Psoas muscle (tissue), 8 donors: ENCODE results near the gene SYK. TPM values are rescaled to one million over a fixed set of nuclear protein-coding genes. Genes with fewer than 3 reads are reported as not detected.

ENCODE experiments used
- ATAC-seq, 4 donors: fragments of 200-7000 bp; cut with Tn5 transposase; one replicate each; pipeline ENCODE4 v1.9.1; 2020; ENCODE audit warnings: moderate library complexity in 3 of 4, mild to moderate bottlenecking in 2 of 4
- DNase-seq, 2 donors: peaks; one replicate each; pipeline ENCODE4 v3.0.0-alpha.2; 2020
- H3K27ac ChIP-seq: fragments of 200-600 bp; one replicate; pipeline ENCODE4 v1.8.0; 2022
- H3K27me3 ChIP-seq, 3 donors: fragments of 200-600 bp in 1 of 3; one replicate each; pipeline versions ENCODE4 v1.6.1 to v1.8.0; 2013 to 2022; ENCODE audit warnings: low read length in 2 of 3, mild to moderate bottlenecking in 2 of 3, moderate library complexity in 1 of 3; ENCODE audit not compliant: insufficient read depth in 3 of 3
- H3K36me3 ChIP-seq, 2 donors: fragments of 200-600 bp in 1 of 2; one replicate each; pipeline versions ENCODE4 v1.6.1 to v1.8.0; 2013 to 2022; ENCODE audit warnings: low read depth in 1 of 2, mild to moderate bottlenecking in 1 of 2, moderate library complexity in 1 of 2; ENCODE audit not compliant: insufficient read depth in 1 of 2
- H3K4me1 ChIP-seq: fragments of 200-600 bp; one replicate; pipeline ENCODE4 v1.8.0; 2022
- H3K4me3 ChIP-seq: fragments of 200-600 bp; one replicate; pipeline ENCODE4 v1.8.0; 2022; ENCODE audit warnings: mild to moderate bottlenecking
- H3K9me3 ChIP-seq: fragments of 200-600 bp; one replicate; pipeline ENCODE4 v1.8.0; 2022
- WGBS, 3 donors: extraction: QIAGEN DNeasy Blood & Tissue Kit; methylation state at CpG; one replicate each; pipeline versions ENCODE4 v1.1.6 to v1.1.7; 2013; 5-methylcytosine and 5-hydroxymethylcytosine counted together
- intact Hi-C, 2 donors: fragments of 100-400 bp; cut with DNase I; formaldehyde crosslinking; loops; one replicate each; pipeline versions ENCODE4 v1.11.0 to v1.14.2; 2022
- polyA plus RNA-seq, 3 donors: library from polyadenylated mRNA; stranded (reverse); fragments of 200-250 nt; gene quantifications; one replicate each; pipeline ENCODE4 v1.2.3, GENCODE V29; 2013
- total RNA-seq, 4 donors: library from RNA; stranded (reverse); fragmentation: NEBNext Ultra II Directional in 2 of 4; extraction: Animal tissue kit (Norgen Biotek cat#: 25700) in 2 of 4; gene quantifications; one replicate each; pipeline versions ENCODE4 v1.2.1 to v1.2.4, GENCODE V29; 2021 to 2023
- TF ChIP-seq, protein P1 (sequence below): fragments of 200-600 bp; IDR thresholded peaks from one replicate; pipeline ENCODE4 v1.8.0; 2022; ENCODE audit warnings: antibody characterized with exemption
- donor health status: healthy with polysubstance abuse.
- donor health status: DM: no; HTN: no; CAD: no; lungs with moderate emphysema.
- donor health status: Bipolar disorder and iron deficiency.
- donor health status: healthy.
- donor health status: DM: yes; HTN: yes; CAD: no.
- donor health status: DM: no; HTN: no; CAD: no.
- donor health status: DM: no; HTN: no; CAD: no.
- donor health status: DM: yes; HTN: yes; CAD: no.

The SYK gene
- total and polyA plus RNA-seq, 7 donors, result 0.40 to 2.8 (median 1.4) TPM

DNA sequence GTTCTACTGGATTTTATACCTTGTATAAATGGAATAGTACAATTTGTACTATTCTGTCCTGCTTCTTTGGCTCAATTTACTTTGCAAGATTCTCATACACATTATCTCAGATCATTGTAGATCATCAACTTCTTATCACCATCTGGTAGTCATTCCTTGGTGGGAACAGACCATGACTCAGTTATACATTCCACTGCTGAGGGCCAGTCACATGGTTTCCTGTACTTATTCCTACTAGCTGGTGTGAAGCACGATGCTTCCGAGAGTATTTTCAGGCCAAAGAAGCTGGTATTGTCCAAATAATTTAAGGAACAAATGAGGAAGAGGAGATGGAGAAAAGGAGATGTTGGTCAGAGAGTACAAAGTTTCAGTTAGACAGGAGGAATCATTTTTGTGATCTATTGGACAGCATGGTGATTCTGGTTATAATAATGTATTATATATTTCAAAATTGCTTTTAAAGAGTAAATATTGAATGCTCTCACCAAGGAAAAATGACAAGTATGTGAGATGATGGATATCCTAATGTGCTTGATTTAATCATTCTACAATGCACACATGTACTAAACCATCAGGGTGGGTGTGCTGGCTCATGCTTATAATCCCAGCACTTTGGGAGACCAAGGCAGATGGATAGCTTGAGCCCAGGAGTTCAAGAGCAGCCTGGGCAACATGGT lies 124.1 kb downstream of the SYK start:
- DNase-seq, result no peak
- no peak for ATAC-seq
- Histone ChIP-seq H3K36me3 (no peaks in the 10 kb centered on the region), H3K27me3 (no peaks in the 10 kb centered on the region), H3K4me3 (no peak overlapping the region), H3K27ac (no peak overlapping the region), H3K4me1 (peaks cover 7% of the 10 kb centered on the region), H3K9me3 (no peaks in the 10 kb centered on the region)
- intact Hi-C loops, result loop anchor here in 1 of 2 donors (10.0 kb wide), 1 partner anchor 109 kb away; no protein-coding TSS in a partner anchor
- TF ChIP-seq, protein P1, sequence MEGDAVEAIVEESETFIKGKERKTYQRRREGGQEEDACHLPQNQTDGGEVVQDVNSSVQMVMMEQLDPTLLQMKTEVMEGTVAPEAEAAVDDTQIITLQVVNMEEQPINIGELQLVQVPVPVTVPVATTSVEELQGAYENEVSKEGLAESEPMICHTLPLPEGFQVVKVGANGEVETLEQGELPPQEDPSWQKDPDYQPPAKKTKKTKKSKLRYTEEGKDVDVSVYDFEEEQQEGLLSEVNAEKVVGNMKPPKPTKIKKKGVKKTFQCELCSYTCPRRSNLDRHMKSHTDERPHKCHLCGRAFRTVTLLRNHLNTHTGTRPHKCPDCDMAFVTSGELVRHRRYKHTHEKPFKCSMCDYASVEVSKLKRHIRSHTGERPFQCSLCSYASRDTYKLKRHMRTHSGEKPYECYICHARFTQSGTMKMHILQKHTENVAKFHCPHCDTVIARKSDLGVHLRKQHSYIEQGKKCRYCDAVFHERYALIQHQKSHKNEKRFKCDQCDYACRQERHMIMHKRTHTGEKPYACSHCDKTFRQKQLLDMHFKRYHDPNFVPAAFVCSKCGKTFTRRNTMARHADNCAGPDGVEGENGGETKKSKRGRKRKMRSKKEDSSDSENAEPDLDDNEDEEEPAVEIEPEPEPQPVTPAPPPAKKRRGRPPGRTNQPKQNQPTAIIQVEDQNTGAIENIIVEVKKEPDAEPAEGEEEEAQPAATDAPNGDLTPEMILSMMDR, result no peak
- 74 to 76% (median 75%) methylated on average over 2 of the region's 2 CpGs for WGBS, 3 donors

DNA sequence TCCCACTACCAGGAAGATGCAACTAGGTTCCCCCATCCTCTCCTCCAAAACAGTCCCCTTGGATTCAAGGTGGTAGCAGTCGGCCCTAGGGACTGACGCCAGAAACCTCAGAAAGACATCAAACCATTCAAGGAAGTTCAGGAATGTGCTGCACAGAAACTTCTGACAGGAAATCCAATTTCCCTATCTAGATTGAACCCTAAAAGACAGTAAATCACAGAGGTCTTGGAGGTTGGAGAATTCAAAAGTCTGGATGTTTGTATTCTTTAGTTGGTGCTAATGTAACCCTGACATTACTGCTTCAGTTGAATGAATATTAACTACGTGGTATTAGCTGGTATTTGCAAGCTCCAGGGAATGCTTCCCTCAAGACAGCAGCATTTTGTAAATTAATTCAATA lies 125.3 kb downstream of the SYK start:
- WGBS, 3 donors, result 61 to 68% (median 64%) methylated on average over 3 of the region's 3 CpGs
- TF ChIP-seq, protein P1, result no peak
- H3K27me3 ChIP-seq, result no peaks in the 10 kb centered on the region

DNA sequence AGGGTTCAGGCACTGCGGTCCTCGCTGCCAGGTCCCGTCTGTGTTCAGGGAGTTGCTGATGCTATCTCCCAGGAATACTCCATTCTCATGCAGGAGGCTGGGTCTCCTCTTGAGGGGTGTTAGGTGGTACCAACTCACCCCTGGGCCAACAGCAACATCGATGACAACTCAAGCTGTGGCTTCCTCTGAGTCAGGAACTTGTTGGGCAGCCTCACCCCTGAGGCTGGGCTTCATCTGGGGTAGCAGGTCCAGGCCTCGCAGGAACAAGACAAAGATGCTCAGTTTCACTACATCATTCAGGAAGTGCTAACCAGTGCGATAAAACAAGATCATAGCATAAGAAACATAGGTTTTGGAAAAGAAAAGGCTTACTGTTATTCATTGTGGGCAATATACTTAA lies 125.9 kb downstream of the SYK start:
- no peak overlapping the region for H3K27ac ChIP-seq
- TF ChIP-seq, protein P1, result no peak
- H3K4me1 ChIP-seq, result no peaks in the 10 kb centered on the region
- ATAC-seq (no peak), DNase-seq (no peak)
- intact Hi-C loops, result loop anchor here in 1 of 2 donors (10.0 kb wide), 1 partner anchor 107 kb away; no protein-coding TSS in a partner anchor
- 87 to 90% (median 88%) methylated on average over 6 of the region's 6 CpGs for WGBS, 3 donors
- H3K4me3 ChIP-seq, result no peak overlapping the region
- no peaks in the 10 kb centered on the region for H3K9me3 ChIP-seq
- H3K27me3 ChIP-seq, result no peaks in the 10 kb centered on the region
- H3K36me3 ChIP-seq, result no peaks in the 10 kb centered on the region

More for the DNA sequence above, 125.3 kb downstream of the SYK start:
- Histone ChIP-seq H3K27ac (no peak overlapping the region), H3K4me3 (no peak overlapping the region), H3K4me1 (no peaks in the 10 kb centered on the region), H3K9me3 (no peaks in the 10 kb centered on the region), H3K36me3 (no peaks in the 10 kb centered on the region)
- DNase-seq, result no peak
- ATAC-seq, result no peak
- intact Hi-C loops, result loop anchor here in 1 of 2 donors (10.0 kb wide), 1 partner anchor 108 kb away; no protein-coding TSS in a partner anchor

DNA sequence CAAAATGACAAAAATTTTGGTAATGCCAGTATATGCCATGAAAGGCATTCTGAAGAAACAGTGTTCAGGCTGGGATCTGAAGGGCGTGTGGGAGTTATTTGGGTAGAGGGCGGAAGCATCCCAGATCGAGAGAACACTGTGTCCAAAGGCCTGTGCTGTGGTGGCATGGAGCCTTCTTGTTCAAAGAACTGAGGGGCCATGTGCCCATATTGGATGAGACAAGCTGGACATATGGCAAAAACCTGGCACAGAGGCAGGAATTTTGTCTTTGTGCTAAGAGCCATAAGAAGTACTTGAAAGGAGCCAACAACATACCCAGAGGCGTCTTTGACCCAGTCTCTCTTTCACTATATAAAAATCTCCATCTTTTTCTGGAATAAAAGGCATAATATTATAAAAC lies 128.0 kb downstream of the SYK start:
- WGBS, 3 donors, result 89 to 93% (median 93%) methylated on average over 4 of the region's 4 CpGs
- DNase-seq (no peak), ATAC-seq (no peak)
- H3K4me3 ChIP-seq, result no peak overlapping the region
- intact Hi-C loops, result loop anchor here in 1 of 2 donors (10.0 kb wide), 1 partner anchor 105 kb away; no protein-coding TSS in a partner anchor
- no peaks in the 10 kb centered on the region for H3K4me1 ChIP-seq
- H3K27me3 ChIP-seq, result no peaks in the 10 kb centered on the region
- H3K36me3 ChIP-seq, result no peaks in the 10 kb centered on the region
- H3K9me3 ChIP-seq, result no peaks in the 10 kb centered on the region
- H3K27ac ChIP-seq, result no peak overlapping the region
- TF ChIP-seq, protein P1, result no peak

DNA sequence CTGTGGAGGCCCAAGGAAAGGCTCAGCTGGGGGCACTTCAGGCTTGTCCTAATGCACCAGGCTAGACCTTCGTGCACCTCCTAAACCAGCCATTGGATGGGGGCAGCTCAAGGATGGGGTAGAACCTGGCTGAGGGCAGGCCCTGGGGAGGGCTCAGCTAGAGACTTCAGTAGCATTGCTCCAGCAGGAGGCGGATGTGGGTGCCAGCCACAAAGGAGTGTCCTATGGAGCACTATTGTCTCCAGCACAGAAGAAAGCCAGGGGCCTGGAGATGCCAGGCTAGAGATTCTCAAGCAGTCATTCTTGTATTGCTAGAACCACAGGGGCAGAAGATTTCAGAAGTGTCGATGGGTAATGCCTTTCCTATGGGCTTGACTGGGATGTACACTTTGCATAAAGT lies 131.8 kb downstream of the SYK start:
- peaks cover 0 to 3% (median 0%) of the 10 kb centered on the region in 3 donors for H3K27me3 ChIP-seq
- 88 to 94% (median 92%) methylated on average over 3 of the region's 3 CpGs for WGBS, 3 donors
- intact Hi-C loops, result no loop called here
- H3K4me1 ChIP-seq, result no peaks in the 10 kb centered on the region
- ATAC-seq (no peak), DNase-seq (no peak)
- no peaks in the 10 kb centered on the region for H3K36me3 ChIP-seq
- TF ChIP-seq, protein P1, result no peak
- H3K27ac ChIP-seq, result no peak overlapping the region
- H3K9me3 ChIP-seq, result no peaks in the 10 kb centered on the region
- H3K4me3 ChIP-seq, result no peak overlapping the region
